HepG2 (cell line): Measurements from ENCODE around the gene CDC26. TPM values are rescaled to one million over a fixed set of nuclear protein-coding genes. Genes with fewer than 3 reads are reported as not detected.

Source experiments
- ATAC-seq: fragments of 200-7000 bp; cut with Tn5 transposase; 3 replicates; pipeline ENCODE4 v1.9.1; 2020; ENCODE audit warnings: mild to moderate bottlenecking, moderate library complexity
- BruUV-seq: library from RNA; stranded (reverse); fragments of 400-500 nt; replicated peaks from 2 replicates; lab custom pipeline; 2021; lab: Mats Ljungman, UMichigan
- CTCF ChIA-PET: fragments of 300-600 bp; formaldehyde crosslinking; extraction: SDS; loops from one replicate; lab custom pipeline; 2021; ENCODE audit warnings: low total read pairs, inconsistent platforms, low intra/inter-chr PET ratio; lab: Yijun Ruan, JAX
- POLR2A ChIA-PET: fragments of 350-600 bp; sonication (Branson Sonifier 250); formaldehyde crosslinking; loops from one replicate; lab custom pipeline; 2020; ENCODE audit warnings: antibody characterized with exemption, inconsistent platforms; lab: Yijun Ruan, JAX
- DNase-seq: peaks from one replicate; pipeline ENCODE4 v3.0.0-alpha.2; 2015; ENCODE audit warnings: low spot score
- FAIRE-seq: peaks from 3 replicates; lab custom pipeline; 2011; peaks lifted over from hg19 to GRCh38; lab: Jason Lieb, UNC
- H2AFZ ChIP-seq: one replicate; pipeline ENCODE4 v1.6.1; 2011; ENCODE audit warnings: low read length, inconsistent platforms
- H3K27ac ChIP-seq: fragments of 300-600 bp; 3 replicates; pipeline ENCODE4 v1.8.0; 2011; ENCODE audit warnings: mixed run types, mild to moderate bottlenecking, mixed read lengths, low read length, inconsistent platforms; ENCODE audit not compliant: insufficient read depth; ENCODE audit errors: extremely low read length
- H3K27me3 ChIP-seq, 2 experiments: fragments of 200-600 bp in 1 of 2; 2 replicates in 1 of 2; 3 replicates in 1 of 2; pipeline versions ENCODE4 v1.6.0 to v1.8.0; 2011; ENCODE audit warnings: low read length in 2 of 2, mild to moderate bottlenecking in 2 of 2, moderate library complexity in 2 of 2, inconsistent platforms in 1 of 2; ENCODE audit not compliant: insufficient read depth in 2 of 2, control insufficient read depth in 1 of 2
- H3K36me3 ChIP-seq, 2 experiments: fragments of 200-600 bp in 1 of 2; replicated peaks in 1 of 2; 2 replicates in 1 of 2; 3 replicates in 1 of 2; pipeline versions ENCODE4 v1.5.1 to v1.8.0; 2011; ENCODE audit warnings: low read length in 2 of 2, inconsistent platforms in 1 of 2; ENCODE audit not compliant: insufficient read depth in 2 of 2, control insufficient read depth in 1 of 2
- H3K4me1 ChIP-seq: 2 replicates; pipeline ENCODE4 v1.5.1; 2012; ENCODE audit warnings: low read length, inconsistent platforms; ENCODE audit not compliant: insufficient read depth
- H3K4me2 ChIP-seq: 2 replicates; pipeline ENCODE4 v1.6.0; 2011; ENCODE audit warnings: low read depth, low read length, inconsistent platforms
- H3K4me3 ChIP-seq, 3 experiments: fragments of 200-600 bp in 1 of 3; sonication (generic), shearing (Covaris generic) in 1 of 3; replicated peaks in 1 of 3; 2 replicates each; pipeline ENCODE4 v1.5.1; 2011 to 2016; ENCODE audit warnings: low read length in 3 of 3, inconsistent platforms in 2 of 3, low read depth in 2 of 3, mild to moderate bottlenecking in 2 of 3, control low read depth in 1 of 3, mixed read lengths in 1 of 3; ENCODE audit not compliant: insufficient read depth in 1 of 3
- H3K79me2 ChIP-seq: one replicate; pipeline ENCODE4 v1.6.1; 2011; ENCODE audit warnings: low read length, inconsistent platforms; ENCODE audit not compliant: insufficient read depth
- H3K9ac ChIP-seq: 2 replicates; pipeline ENCODE4 v1.6.0; 2011; ENCODE audit warnings: mild to moderate bottlenecking, low read depth, low read length, inconsistent platforms; ENCODE audit not compliant: insufficient read depth
- H3K9me3 ChIP-seq: 2 replicates; pipeline ENCODE4 v1.5.1; 2012; ENCODE audit warnings: mild to moderate bottlenecking, low read length
- H4K20me1 ChIP-seq: 2 replicates; pipeline ENCODE4 v1.6.0; 2011; ENCODE audit warnings: inconsistent platforms, mild to moderate bottlenecking, low read length, moderate library complexity; ENCODE audit not compliant: insufficient read depth
- AFF4 ChIP-seq: sonication (generic); formaldehyde crosslinking; IDR thresholded peaks from 2 replicates; pipeline ENCODE4 v1.4.0; 2020; ENCODE audit warnings: missing genetic modification reagents
- ARID4A ChIP-seq: sonication (generic); formaldehyde crosslinking; IDR thresholded peaks from 2 replicates; pipeline ENCODE4 v1.5.0; 2020; ENCODE audit warnings: mild to moderate bottlenecking, missing genetic modification reagents, borderline replicate concordance
- ATRX ChIP-seq: sonication (generic); formaldehyde crosslinking; IDR thresholded peaks from 2 replicates; pipeline ENCODE4 v1.4.0; 2020; ENCODE audit warnings: missing genetic modification reagents, borderline replicate concordance
- GTF2F1 ChIP-seq: fragments of 150-350 bp; IDR thresholded peaks from 2 replicates; pipeline ENCODE4 v1.6.1; 2014; ENCODE audit warnings: low read length
- KAT7 ChIP-seq: IDR thresholded peaks from 2 replicates; pipeline ENCODE4 v1.6.1; 2018; ENCODE audit warnings: borderline replicate concordance, missing compliant biosample characterization
- POLR2A ChIP-seq, 2 experiments: IDR thresholded peaks; 2 replicates each; pipeline ENCODE4 v1.6.1; 2011; ENCODE audit warnings: low read depth in 2 of 2, low read length in 2 of 2, mild to moderate bottlenecking in 1 of 2, moderate library complexity in 1 of 2; ENCODE audit not compliant: insufficient read depth in 1 of 2
- RXRB ChIP-seq: IDR thresholded peaks from 2 replicates; pipeline ENCODE4 v1.6.1; 2016; ENCODE audit warnings: borderline replicate concordance, missing genetic modification reagents, missing compliant biosample characterization
- ZFX ChIP-seq: sonication (generic); formaldehyde crosslinking; IDR thresholded peaks from 2 replicates; pipeline ENCODE4 v1.4.0; 2020; ENCODE audit warnings: mild to moderate bottlenecking, low read depth, missing genetic modification reagents, moderate library complexity
- ZNF121 ChIP-seq: sonication (generic); formaldehyde crosslinking; IDR thresholded peaks from 2 replicates; pipeline ENCODE4 v1.5.0; 2020; ENCODE audit warnings: mild to moderate bottlenecking, missing genetic modification reagents
- ZNF124 ChIP-seq: sonication (generic); formaldehyde crosslinking; IDR thresholded peaks from 2 replicates; pipeline ENCODE4 v1.4.0; 2020; ENCODE audit warnings: missing genetic modification reagents
- WGBS: methylation state at CpG from one replicate; pipeline ENCODE4 v1.1.6; 2017; ENCODE audit warnings: low lambda C conversion rate; 5-methylcytosine and 5-hydroxymethylcytosine counted together
- in situ Hi-C: cut with HindIII; loops from 2 replicates; pipeline ENCODE4 v1.10.0; 2017; ENCODE audit warnings: low pct_unique_long_range_greater_than_20kb; ENCODE audit not compliant: extremely low pct_ligation_motif_present
- intact Hi-C: fragments of 100-400 bp; cut with micrococcal nuclease; formaldehyde crosslinking; loops from one replicate; pipeline ENCODE4 v1.10.0; 2022; ENCODE audit not compliant: unreplicated experiment
- polyA plus RNA-seq, 8 experiments: library from polyadenylated mRNA; depleted of rRNA in 3 of 8; stranded (reverse) in 7 of 8; unstranded in 1 of 8; fragments of >200 nt; fragmentation: Illumina TruSeq in 4 of 8; extraction: Trizol in 4 of 8; gene quantifications; 2 replicates each; pipeline versions ENCODE4 v1.2.1 to v1.2.3, GENCODE V29; 2011 to 2016; ENCODE audit warnings: low read depth in 4 of 8, missing spikeins in 1 of 8, mixed read lengths in 1 of 8; ENCODE audit not compliant: insufficient read depth in 1 of 8
- total RNA-seq, 5 experiments: library from RNA; depleted of rRNA; stranded (reverse); fragments of >200 nt; fragmentation: Illumina TruSeq; extraction: Trizol; gene quantifications; 2 replicates each; pipeline ENCODE4 v1.2.3, GENCODE V29; 2016; ENCODE audit warnings: low read depth in 1 of 5
- TF ChIP-seq, protein P1 (sequence below): IDR thresholded peaks from 2 replicates; pipeline ENCODE4 v1.6.1; 2016; ENCODE audit warnings: low read depth, borderline replicate concordance
- TF ChIP-seq, protein P2 (sequence below): sonication (generic); formaldehyde crosslinking; IDR thresholded peaks from 2 replicates; pipeline ENCODE4 v1.9.0; 2022; ENCODE audit warnings: low read depth, missing genetic modification reagents

Gene CDC26
- total and polyA plus RNA-seq, 2 of the 13 experiments (the other 11 are each of a cell fraction or from before 2014, with no cell fraction given): 26.6 to 57.9 TPM

- peak overlapping the region; percentile 97 for H3K9ac ChIP-seq
- POLR2A ChIA-PET: interaction anchor here (0.9 to 2.8 kb wide), 12 partner anchors 13 to 428 kb away, joined by 3 to 40 read pairs (median 4); partner anchors contain the start of genes ALAD, C9orf43, CDC26 and POLE3
- intact Hi-C loops: loop anchor here (5.0 kb wide), 3 partner anchors 40 to 85 kb away; partner anchors contain the start of gene SLC31A2
- TF ChIP-seq AFF4 (CRISPR knock-in tag): no peak
- TF ChIP-seq KAT7 (CRISPR knock-in tag): no peak
- TF ChIP-seq, protein P1, sequence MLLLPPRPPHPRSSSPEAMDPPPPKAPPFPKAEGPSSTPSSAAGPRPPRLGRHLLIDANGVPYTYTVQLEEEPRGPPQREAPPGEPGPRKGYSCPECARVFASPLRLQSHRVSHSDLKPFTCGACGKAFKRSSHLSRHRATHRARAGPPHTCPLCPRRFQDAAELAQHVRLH: no peak
- peak; percentile 56; the same call in 1 of the 2 replicates for TF ChIP-seq ARID4A (CRISPR knock-in tag)
- no peak for TF ChIP-seq ZNF121 (CRISPR knock-in tag)
- TF ChIP-seq GTF2F1: no peak
- TF ChIP-seq RXRB: 0 out of 2 replicates have a peak, but pooled peaks have one; percentile 11
- TF ChIP-seq ZFX (CRISPR knock-in tag): no peak
- peak; percentile 35; a peak in 2 of 4 replicates for TF ChIP-seq POLR2A (IDR thresholded peaks at IDR 0.05; ENCODE audit: insufficient read depth in 1 of 2, low read depth in 2 of 2, low read length in 2 of 2)
- TF ChIP-seq, protein P2, sequence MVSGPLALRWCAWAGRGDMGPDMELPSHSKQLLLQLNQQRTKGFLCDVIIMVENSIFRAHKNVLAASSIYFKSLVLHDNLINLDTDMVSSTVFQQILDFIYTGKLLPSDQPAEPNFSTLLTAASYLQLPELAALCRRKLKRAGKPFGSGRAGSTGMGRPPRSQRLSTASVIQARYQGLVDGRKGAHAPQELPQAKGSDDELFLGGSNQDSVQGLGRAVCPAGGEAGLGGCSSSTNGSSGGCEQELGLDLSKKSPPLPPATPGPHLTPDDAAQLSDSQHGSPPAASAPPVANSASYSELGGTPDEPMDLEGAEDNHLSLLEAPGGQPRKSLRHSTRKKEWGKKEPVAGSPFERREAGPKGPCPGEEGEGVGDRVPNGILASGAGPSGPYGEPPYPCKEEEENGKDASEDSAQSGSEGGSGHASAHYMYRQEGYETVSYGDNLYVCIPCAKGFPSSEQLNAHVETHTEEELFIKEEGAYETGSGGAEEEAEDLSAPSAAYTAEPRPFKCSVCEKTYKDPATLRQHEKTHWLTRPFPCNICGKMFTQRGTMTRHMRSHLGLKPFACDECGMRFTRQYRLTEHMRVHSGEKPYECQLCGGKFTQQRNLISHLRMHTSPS (CRISPR knock-in tag): no peak
- no peak for TF ChIP-seq ATRX
- TF ChIP-seq ZNF124 (CRISPR knock-in tag): no peak
Measured at GRCh38 chr9:113222482-113222841, 52.9 kb downstream of the CDC26 start.

More at GRCh38 chr9:113222482-113222841, 52.9 kb downstream of the CDC26 start:
- peaks cover 90% of the 10 kb centered on the region for H3K79me2 ChIP-seq
- H3K27ac ChIP-seq: peak overlapping the region; percentile 86
- peak overlapping the region; percentile 80 for H3K4me2 ChIP-seq
- H2AFZ ChIP-seq: no peak overlapping the region
- peak overlapping the region; percentile 66 to 91 (median 85) for H3K4me3 ChIP-seq
- H3K9me3 ChIP-seq: no peaks in the 10 kb centered on the region
- BruUV-seq: no TSS peak
- CTCF ChIA-PET: no interaction called here
- ATAC-seq: peak; percentile 37
- peaks cover 65% of the 10 kb centered on the region for H3K4me1 ChIP-seq
- H4K20me1 ChIP-seq: no peaks in the 10 kb centered on the region; the same call in 1 of the 2 replicates
- peak; percentile 74 for DNase-seq
- peaks cover 0 to 3% of the 10 kb centered on the region in 2 experiments; a peak in 1 of 5 replicates for H3K27me3 ChIP-seq
- in situ Hi-C loops: no loop called here
- no peaks in the 10 kb centered on the region; a peak in 1 of 5 replicates for H3K36me3 ChIP-seq
- 0% methylated on average over 5 of the region's 5 CpGs for WGBS
- no peak for FAIRE-seq
